ENCODE data around the gene TMPRSS2. TPM values are rescaled to one million over a fixed set of nuclear protein-coding genes. Genes with fewer than 3 reads are reported as not detected.

Gene TMPRSS2
- total RNA-seq, 2 donors from 2014 or later = 0.78 TPM; not detected in 1

- ATAC-seq (ENCODE audit: insufficient number of reproducible peaks, low FRiP score, low read depth) = no peak
Observed at GRCh38 chr21:41439248-41439647, 68.7 kb downstream of the TMPRSS2 start.

GRCh38 chr21:41438425-41439113, 69.4 kb downstream of the TMPRSS2 start:
- peaks cover 65% of the 10 kb centered on the region for H3K36me3 ChIP-seq
- H3K9me3 ChIP-seq = peaks cover 4% of the 10 kb centered on the region
- no peak overlapping the region for H3K27ac ChIP-seq
- H3K4me1 ChIP-seq (ENCODE audit: control insufficient read depth in 1 of 2, low read depth in 2 of 2) = no peaks in the 10 kb centered on the region
- H3K27me3 ChIP-seq (replicated peaks; ENCODE audit: insufficient read depth) = no peaks in the 10 kb centered on the region
- no peak overlapping the region for H3K4me3 ChIP-seq
- no peak for TF ChIP-seq CTCF (IDR thresholded peaks at IDR 0.05)
- no peak for DNase-seq (ENCODE audit: low spot score)
- no peak for ATAC-seq (ENCODE audit: insufficient number of reproducible peaks, low FRiP score, low read depth)

More at GRCh38 chr21:41439248-41439647, 68.7 kb downstream of the TMPRSS2 start:
- no peak for TF ChIP-seq CTCF (IDR thresholded peaks at IDR 0.05)
- Histone ChIP-seq H3K9me3 (peaks cover 4% of the 10 kb centered on the region), H3K27me3 (replicated peaks; ENCODE audit: insufficient read depth) (no peaks in the 10 kb centered on the region), H3K4me3 (no peak overlapping the region), H3K27ac (no peak overlapping the region), H3K4me1 (ENCODE audit: control insufficient read depth in 1 of 2, low read depth in 2 of 2) (no peaks in the 10 kb centered on the region), H3K36me3 (peaks cover 59% of the 10 kb centered on the region)
- DNase-seq (ENCODE audit: low spot score) = no peak

- TF ChIP-seq CTCF (IDR thresholded peaks at IDR 0.05) = no peak
- peaks cover 4% of the 10 kb centered on the region for H3K9me3 ChIP-seq
- H3K36me3 ChIP-seq = peaks cover 70% of the 10 kb centered on the region
- no peaks in the 10 kb centered on the region for H3K27me3 ChIP-seq (replicated peaks; ENCODE audit: insufficient read depth)
- no peak overlapping the region for H3K4me3 ChIP-seq
- no peaks in the 10 kb centered on the region for H3K4me1 ChIP-seq (ENCODE audit: control insufficient read depth in 1 of 2, low read depth in 2 of 2)
- no peak for ATAC-seq (ENCODE audit: insufficient number of reproducible peaks, low FRiP score, low read depth)
- no peak overlapping the region for H3K27ac ChIP-seq
- no peak for DNase-seq (ENCODE audit: low spot score)
Observed at GRCh38 chr21:41437729-41438128, 70.2 kb downstream of the TMPRSS2 start.

GRCh38 chr21:41435706-41436105, 72.3 kb downstream of the TMPRSS2 start:
- DNase-seq (ENCODE audit: low spot score) (no peak), ATAC-seq (ENCODE audit: insufficient number of reproducible peaks, low FRiP score, low read depth) (no peak)
- Histone ChIP-seq H3K27ac (no peak overlapping the region), H3K4me3 (no peak overlapping the region), H3K4me1 (ENCODE audit: control insufficient read depth in 1 of 2, low read depth in 2 of 2) (no peaks in the 10 kb centered on the region), H3K9me3 (peaks cover 4% of the 10 kb centered on the region), H3K36me3 (peaks cover 60% of the 10 kb centered on the region), H3K27me3 (replicated peaks; ENCODE audit: insufficient read depth) (no peaks in the 10 kb centered on the region)
- TF ChIP-seq CTCF (IDR thresholded peaks at IDR 0.05) = no peak

GRCh38 chr21:41433566-41433965, 74.4 kb downstream of the TMPRSS2 start:
- peaks cover 4% of the 10 kb centered on the region for H3K9me3 ChIP-seq
- DNase-seq (ENCODE audit: low spot score) (no peak), ATAC-seq (ENCODE audit: insufficient number of reproducible peaks, low FRiP score, low read depth) (no peak)
- no peak for TF ChIP-seq CTCF (IDR thresholded peaks at IDR 0.05)
- no peak overlapping the region for H3K27ac ChIP-seq
- H3K27me3 ChIP-seq (replicated peaks; ENCODE audit: insufficient read depth) = no peaks in the 10 kb centered on the region
- no peak overlapping the region for H3K4me3 ChIP-seq
- H3K4me1 ChIP-seq (ENCODE audit: control insufficient read depth in 1 of 2, low read depth in 2 of 2) = peaks cover 0 to 5% of the 10 kb centered on the region in 2 donors
- H3K36me3 ChIP-seq = peaks cover 55% of the 10 kb centered on the region
